IMR-90 (cell line): ENCODE results near the gene NKD1. TPM values are rescaled to one million over a fixed set of nuclear protein-coding genes. Genes with fewer than 3 reads are reported as not detected.
A peak's percentile ranks its signal among the peaks of the same experiment; 100 is the strongest.

Source experiments
- ATAC-seq: fragments of 200-7000 bp; cut with Tn5 transposase; 2 replicates; pipeline ENCODE4 v1.9.1; 2020; ENCODE audit warnings: low read depth, mild to moderate bottlenecking, moderate library complexity
- BruUV-seq: library from RNA; stranded (reverse); fragments of 400-500 nt; replicated peaks from 2 replicates; lab custom pipeline; 2021; lab: Mats Ljungman, UMichigan
- CTCF ChIA-PET: fragments of 300-600 bp; formaldehyde crosslinking; extraction: SDS; loops from one replicate; lab custom pipeline; 2021; ENCODE audit warnings: antibody characterized with exemption; lab: Yijun Ruan, JAX
- POLR2A ChIA-PET: fragments of 300-600 bp; sonication (Branson Sonifier 250); formaldehyde crosslinking; loops from one replicate; lab custom pipeline; 2022; ENCODE audit warnings: antibody characterized with exemption; ENCODE audit not compliant: unreplicated experiment; lab: Charles Lee
- DNase-seq: peaks from one replicate; pipeline ENCODE4 v3.0.0; 2013
- H2AFZ ChIP-seq: replicated peaks from 2 replicates; pipeline ENCODE3; 2013; ENCODE audit warnings: low read length, mild to moderate bottlenecking; ENCODE audit not compliant: poor library complexity
- H2AK5ac ChIP-seq: 2 replicates; pipeline ENCODE4 v1.6.1; 2013; ENCODE audit warnings: low read depth, low read length, inconsistent platforms
- H2AK9ac ChIP-seq: replicated peaks from 2 replicates; pipeline ENCODE3; 2013; ENCODE audit warnings: mild to moderate bottlenecking, low read depth, low read length, moderate library complexity; ENCODE audit not compliant: poor library complexity
- H2BK120ac ChIP-seq: 2 replicates; pipeline ENCODE4 v1.6.1; 2013; ENCODE audit warnings: low read depth, low read length, inconsistent platforms
- H2BK15ac ChIP-seq: 3 replicates; pipeline ENCODE4 v1.6.1; 2013; ENCODE audit warnings: low read depth, low read length, inconsistent platforms
- H2BK20ac ChIP-seq: 2 replicates; pipeline ENCODE4 v1.6.1; 2013; ENCODE audit warnings: low read depth, mild to moderate bottlenecking, inconsistent platforms, low read length, moderate library complexity
- H2BK5ac ChIP-seq: 2 replicates; pipeline ENCODE4 v1.6.1; 2013; ENCODE audit warnings: mild to moderate bottlenecking, low read depth, low read length, inconsistent platforms; ENCODE audit not compliant: poor library complexity, severe bottlenecking
- H3K14ac ChIP-seq: replicated peaks from 2 replicates; pipeline ENCODE4 v1.6.1; 2013; ENCODE audit warnings: low read depth, low read length, inconsistent platforms
- H3K18ac ChIP-seq: 2 replicates; pipeline ENCODE4 v1.6.1; 2013; ENCODE audit warnings: low read depth, low read length, control low read depth
- H3K23ac ChIP-seq: 2 replicates; pipeline ENCODE4 v1.6.1; 2013; ENCODE audit warnings: low read depth, low read length, inconsistent platforms
- H3K27ac ChIP-seq: 2 replicates; pipeline ENCODE4 v1.5.1; 2013; ENCODE audit warnings: mild to moderate bottlenecking, control low read depth, low read length; ENCODE audit not compliant: insufficient read depth
- H3K27me3 ChIP-seq: 2 replicates; pipeline ENCODE4 v1.6.1; 2013; ENCODE audit warnings: low read length; ENCODE audit not compliant: control insufficient read depth, insufficient read depth
- H3K36me3 ChIP-seq: 2 replicates; pipeline ENCODE4 v1.6.1; 2013; ENCODE audit warnings: low read length, mixed read lengths; ENCODE audit not compliant: control insufficient read depth, insufficient read depth
- H3K4ac ChIP-seq: 2 replicates; pipeline ENCODE4 v1.6.1; 2013; ENCODE audit warnings: low read depth, low read length, inconsistent platforms
- H3K4me1 ChIP-seq: 2 replicates; pipeline ENCODE4 v1.6.1; 2013; ENCODE audit warnings: low read length, mixed read lengths; ENCODE audit not compliant: control insufficient read depth, insufficient read depth
- H3K4me2 ChIP-seq: 2 replicates; pipeline ENCODE4 v1.6.1; 2013; ENCODE audit warnings: low read depth, mild to moderate bottlenecking, control low read depth, low read length, moderate library complexity
- H3K4me3 ChIP-seq: 2 replicates; pipeline ENCODE4 v1.5.1; 2013; ENCODE audit warnings: low read depth, mild to moderate bottlenecking, control low read depth, low read length, moderate library complexity; ENCODE audit not compliant: insufficient read depth
- H3K56ac ChIP-seq: 2 replicates; pipeline ENCODE4 v1.6.1; 2013; ENCODE audit warnings: low read length, inconsistent platforms; ENCODE audit not compliant: insufficient read depth; ENCODE audit errors: extremely low read depth
- H3K79me1 ChIP-seq, 2 experiments: 2 replicates each; pipeline ENCODE4 v1.6.1; 2013; ENCODE audit warnings: low read length in 2 of 2, inconsistent platforms in 1 of 2, low read depth in 1 of 2
- H3K9ac ChIP-seq: 2 replicates; pipeline ENCODE4 v1.6.1; 2013; ENCODE audit warnings: low read depth, low read length, control low read depth
- H3K9me1 ChIP-seq: 2 replicates; pipeline ENCODE4 v1.6.1; 2013; ENCODE audit warnings: low read length, inconsistent platforms; ENCODE audit not compliant: insufficient read depth
- H3K9me3 ChIP-seq: 2 replicates; pipeline ENCODE4 v1.6.1; 2013; ENCODE audit warnings: low read length; ENCODE audit not compliant: control insufficient read depth, insufficient read depth
- H4K20me1 ChIP-seq: 2 replicates; pipeline ENCODE4 v1.6.1; 2013; ENCODE audit warnings: low read length, inconsistent platforms; ENCODE audit not compliant: insufficient read depth
- H4K5ac ChIP-seq: 2 replicates; pipeline ENCODE4 v1.6.1; 2013; ENCODE audit warnings: mild to moderate bottlenecking, low read depth, low read length, control low read depth
- H4K8ac ChIP-seq, 2 experiments: 2 replicates each; pipeline ENCODE4 v1.6.1; 2013; ENCODE audit warnings: low read depth in 2 of 2, low read length in 2 of 2, control low read depth in 1 of 2, inconsistent platforms in 1 of 2
- H4K91ac ChIP-seq: 2 replicates; pipeline ENCODE4 v1.6.1; 2013; ENCODE audit warnings: low read depth, low read length, inconsistent platforms; ENCODE audit not compliant: insufficient read depth
- BHLHE40 ChIP-seq: fragments of 150-350 bp; IDR thresholded peaks from 2 replicates; pipeline ENCODE4 v1.6.1; 2016; ENCODE audit warnings: mild to moderate bottlenecking, low read depth, low read length
- CHD1 ChIP-seq: IDR thresholded peaks from 2 replicates; pipeline ENCODE4 v1.6.1; 2012; ENCODE audit warnings: low read depth, low read length, improper control_type of control experiment
- FOS ChIP-seq: fragments of 150-350 bp; IDR thresholded peaks from 2 replicates; pipeline ENCODE4 v1.6.1; 2016; ENCODE audit warnings: low read depth, low read length
- MAFK ChIP-seq: IDR thresholded peaks from 2 replicates; pipeline ENCODE4 v1.6.1; 2012; ENCODE audit warnings: low read depth, low read length, improper control_type of control experiment
- MAZ ChIP-seq: IDR thresholded peaks from 2 replicates; pipeline ENCODE4 v1.6.1; 2012; ENCODE audit warnings: low read depth, mild to moderate bottlenecking, low read length, improper control_type of control experiment, moderate library complexity, borderline replicate concordance
- MXI1 ChIP-seq: IDR thresholded peaks from 2 replicates; pipeline ENCODE4 v1.6.1; 2012; ENCODE audit warnings: low read depth, mild to moderate bottlenecking, low read length, moderate library complexity, borderline replicate concordance
- NFE2L2 ChIP-seq: fragments of 150-350 bp; IDR thresholded peaks from 2 replicates; pipeline ENCODE4 v1.6.1; 2016; ENCODE audit warnings: low read depth, mild to moderate bottlenecking, low read length
- POLR2A ChIP-seq: IDR thresholded peaks from 2 replicates; pipeline ENCODE4 v1.6.1; 2012; ENCODE audit warnings: mild to moderate bottlenecking, low read depth, low read length
- RAD21 ChIP-seq: IDR thresholded peaks from 2 replicates; pipeline ENCODE4 v1.6.1; 2012; ENCODE audit warnings: low read length, improper control_type of control experiment
- RCOR1 ChIP-seq: IDR thresholded peaks from 2 replicates; pipeline ENCODE4 v1.6.1; 2012; ENCODE audit warnings: mild to moderate bottlenecking, low read length, improper control_type of control experiment; ENCODE audit not compliant: insufficient replicate concordance
- RFX5 ChIP-seq: IDR thresholded peaks from 2 replicates; pipeline ENCODE4 v1.8.0; 2012; ENCODE audit warnings: low read depth, mild to moderate bottlenecking, low read length, moderate library complexity
- SMC3 ChIP-seq: fragments of 150-350 bp; IDR thresholded peaks from 2 replicates; pipeline ENCODE4 v1.6.1; 2016; ENCODE audit warnings: low read depth, mild to moderate bottlenecking, antibody characterized with exemption, low read length, moderate library complexity
- USF2 ChIP-seq: fragments of 150-350 bp; IDR thresholded peaks from 2 replicates; pipeline ENCODE4 v1.6.1; 2017; ENCODE audit warnings: mild to moderate bottlenecking, antibody characterized with exemption, low read length, low read depth
- WGBS, 2 experiments: methylation state at CpG; one replicate each; pipeline versions ENCODE4 v1.1.5 to v1.1.7; 2013; ENCODE audit warnings: missing lambda C conversion rate in 2 of 2; ENCODE audit not compliant: insufficient read length in 1 of 2; ENCODE audit errors: extremely low coverage in 2 of 2; 5-methylcytosine and 5-hydroxymethylcytosine counted together
- dilution Hi-C: fragments of 300-500 bp; cut with HindIII; formaldehyde crosslinking; loops from one replicate; pipeline ENCODE4 v1.14.3; 2018; ENCODE audit warnings: low sequenced_read_pairs; ENCODE audit not compliant: unreplicated experiment
- in situ Hi-C: fragments of 300-500 bp; cut with MboI; formaldehyde crosslinking; loops from 3 replicates; pipeline ENCODE4 v1.14.3; 2019; ENCODE audit warnings: low sequenced_read_pairs, inconsistent platforms, mixed read lengths
- intact Hi-C: fragments of 100-400 bp; cut with micrococcal nuclease; formaldehyde crosslinking; loops from 2 replicates; pipeline ENCODE4 v1.10.0; 2022
- polyA plus RNA-seq, 3 experiments: library from polyadenylated mRNA; depleted of rRNA; stranded (reverse); fragments of >200 nt; gene quantifications; 2 replicates each; pipeline ENCODE4 v1.2.3, GENCODE V29; 2012; ENCODE audit warnings: low replicate concordance in 1 of 3
- total RNA-seq: library from RNA; depleted of rRNA; stranded (reverse); fragments of >200 nt; gene quantifications from 2 replicates; pipeline ENCODE4 v1.2.3, GENCODE V29; 2012
- TF ChIP-seq, protein P1 (sequence below): fragments of 150-350 bp; IDR thresholded peaks from 2 replicates; pipeline ENCODE4 v1.6.1; 2016; ENCODE audit warnings: low read depth, mild to moderate bottlenecking, low read length, moderate library complexity, borderline replicate concordance
- TF ChIP-seq, protein P2 (sequence below): conservative IDR thresholded peaks from 2 replicates; pipeline ENCODE4 v1.5.1; 2012; ENCODE audit warnings: mild to moderate bottlenecking, low read depth, low read length, improper control_type of control experiment

The NKD1 gene
- total and polyA plus RNA-seq, 2 of the 4 experiments (the other 2 are of a cell fraction), result not detected

GRCh38 chr16:50692999-50693781, 145.0 kb downstream of the NKD1 start, which contains the start of gene NOD2:
TSS of gene NOD2 (plus strand) at chr16:50693606. CDS start at chr16:50699496, 5,890 bp downstream.
- Histone ChIP-seq H3K4me3 (no peak within 1 kb of the TSS), H2BK120ac (no peak within 1 kb of the TSS), H3K9ac (no peak within 1 kb of the TSS), H2BK20ac (no peak within 1 kb of the TSS), H3K14ac (no peak within 1 kb of the TSS), H3K9me1 (0 out of 2 replicates have a peak, but pooled peaks cover 4% of the 10 kb centered on the region), H4K5ac (no peak within 1 kb of the TSS), H2BK5ac (peak within 1 kb of the TSS; percentile 80), H4K8ac (no peak within 1 kb of the TSS), H3K27me3 (peaks cover 18% of the 10 kb centered on the region; the same call in 1 of the 2 replicates), H3K27ac (no peak within 1 kb of the TSS), H3K4me1 (no peaks in the 10 kb centered on the region), H4K91ac (no peak within 1 kb of the TSS), H3K36me3 (no peaks in the 10 kb centered on the region), H2BK15ac (no peak within 1 kb of the TSS), H3K4ac (no peak within 1 kb of the TSS), H3K9me3 (no peaks in the 10 kb centered on the region), H2AFZ (peak within 1 kb of the TSS; percentile 75), H3K23ac (no peak within 1 kb of the TSS; the same call in 1 of the 2 replicates), H3K56ac (no peak within 1 kb of the TSS), H3K4me2 (no peak within 1 kb of the TSS; the same call in 1 of the 2 replicates), H3K79me1 (no peaks in the 10 kb centered on the region), H2AK5ac (no peak within 1 kb of the TSS), H3K18ac (no peak within 1 kb of the TSS), H4K20me1 (no peaks in the 10 kb centered on the region), H2AK9ac (peak within 1 kb of the TSS; percentile 42)
- WGBS, 2 experiments, result 36% methylated on average over 21 of the region's 56 CpGs; no CpG with 5 or more reads in 1 of the 2 experiments
- peak; percentile 60 for ATAC-seq
- BruUV-seq, result no TSS peak
- intact Hi-C loops (no loop called here), dilution Hi-C loops (no loop called here), in situ Hi-C loops (no loop called here)
- ChIA-PET POLR2A (no interaction called here), CTCF (no interaction called here)
- DNase-seq, result no peak
- TF ChIP-seq FOS (no peak), USF2 (no peak), POLR2A (no peak), RCOR1 (no peak), RFX5 (no peak), CHD1 (no peak), MAZ (no peak), BHLHE40 (no peak), MAFK (no peak), RAD21 (no peak), MXI1 (no peak), NFE2L2 (no peak), SMC3 (no peak)
- TF ChIP-seq, protein P1, sequence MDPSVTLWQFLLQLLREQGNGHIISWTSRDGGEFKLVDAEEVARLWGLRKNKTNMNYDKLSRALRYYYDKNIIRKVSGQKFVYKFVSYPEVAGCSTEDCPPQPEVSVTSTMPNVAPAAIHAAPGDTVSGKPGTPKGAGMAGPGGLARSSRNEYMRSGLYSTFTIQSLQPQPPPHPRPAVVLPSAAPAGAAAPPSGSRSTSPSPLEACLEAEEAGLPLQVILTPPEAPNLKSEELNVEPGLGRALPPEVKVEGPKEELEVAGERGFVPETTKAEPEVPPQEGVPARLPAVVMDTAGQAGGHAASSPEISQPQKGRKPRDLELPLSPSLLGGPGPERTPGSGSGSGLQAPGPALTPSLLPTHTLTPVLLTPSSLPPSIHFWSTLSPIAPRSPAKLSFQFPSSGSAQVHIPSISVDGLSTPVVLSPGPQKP, result no peak
- TF ChIP-seq, protein P2, sequence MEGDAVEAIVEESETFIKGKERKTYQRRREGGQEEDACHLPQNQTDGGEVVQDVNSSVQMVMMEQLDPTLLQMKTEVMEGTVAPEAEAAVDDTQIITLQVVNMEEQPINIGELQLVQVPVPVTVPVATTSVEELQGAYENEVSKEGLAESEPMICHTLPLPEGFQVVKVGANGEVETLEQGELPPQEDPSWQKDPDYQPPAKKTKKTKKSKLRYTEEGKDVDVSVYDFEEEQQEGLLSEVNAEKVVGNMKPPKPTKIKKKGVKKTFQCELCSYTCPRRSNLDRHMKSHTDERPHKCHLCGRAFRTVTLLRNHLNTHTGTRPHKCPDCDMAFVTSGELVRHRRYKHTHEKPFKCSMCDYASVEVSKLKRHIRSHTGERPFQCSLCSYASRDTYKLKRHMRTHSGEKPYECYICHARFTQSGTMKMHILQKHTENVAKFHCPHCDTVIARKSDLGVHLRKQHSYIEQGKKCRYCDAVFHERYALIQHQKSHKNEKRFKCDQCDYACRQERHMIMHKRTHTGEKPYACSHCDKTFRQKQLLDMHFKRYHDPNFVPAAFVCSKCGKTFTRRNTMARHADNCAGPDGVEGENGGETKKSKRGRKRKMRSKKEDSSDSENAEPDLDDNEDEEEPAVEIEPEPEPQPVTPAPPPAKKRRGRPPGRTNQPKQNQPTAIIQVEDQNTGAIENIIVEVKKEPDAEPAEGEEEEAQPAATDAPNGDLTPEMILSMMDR, result no peak
